Testis (tissue), 3 donors: ENCODE measurements around the gene NELL1. TPM values are rescaled to one million over a fixed set of nuclear protein-coding genes. Genes with fewer than 3 reads are reported as not detected.

Source experiments
- DNase-seq: peaks from one replicate; pipeline ENCODE4 v3.0.0-alpha.2; 2019
- H3K27ac ChIP-seq, 2 donors: fragments of 200-600 bp; sonication (generic); one replicate each; pipeline ENCODE4 v1.5.1; 2019
- H3K27me3 ChIP-seq: fragments of 200-600 bp; sonication (generic); one replicate; pipeline ENCODE4 v1.5.1; 2019
- H3K36me3 ChIP-seq: fragments of 200-600 bp; sonication (generic); one replicate; pipeline ENCODE4 v1.5.1; 2017; ENCODE audit warnings: low read depth; ENCODE audit errors: missing control alignments
- H3K4me1 ChIP-seq: fragments of 200-600 bp; sonication (generic); one replicate; pipeline ENCODE4 v1.5.1; 2019
- H3K4me3 ChIP-seq, 2 donors: fragments of 200-600 bp; sonication (generic); one replicate each; pipeline ENCODE4 v1.5.1; 2017 to 2019
- H3K9me3 ChIP-seq: fragments of 200-600 bp; sonication (generic); one replicate; pipeline ENCODE4 v1.5.1; 2017
- POLR2A ChIP-seq: fragments of 450-650 bp; IDR thresholded peaks from one replicate; pipeline ENCODE4 v1.6.1; 2017; ENCODE audit warnings: antibody characterized with exemption, mild to moderate bottlenecking, moderate library complexity
- WGBS, 2 donors: methylation state at CpG; one replicate each; pipeline ENCODE4 v1.1.5; 2018; 5-methylcytosine and 5-hydroxymethylcytosine counted together
- intact Hi-C: fragments of 100-400 bp; cut with DNase I; formaldehyde crosslinking; loops from one replicate; pipeline ENCODE4 v1.15.1; 2023; ENCODE audit warnings: low total_unique reads
- polyA plus RNA-seq: library from polyadenylated mRNA; stranded (reverse); fragments of 350-450 nt; fragmentation: Illumina TruSeq; extraction: RNeasy Lipid Tissue Mini Kit (QIAGEN cat#74804); gene quantifications from one replicate; pipeline ENCODE4 v1.2.3, GENCODE V29; 2014; ENCODE audit warnings: low read depth, low replicate concordance; ENCODE audit not compliant: insufficient read depth
- total RNA-seq, 2 donors: library from RNA; depleted of rRNA; stranded (reverse); fragments of >200 nt; gene quantifications; one replicate each; pipeline ENCODE4 v1.2.3, GENCODE V29; 2016
- TF ChIP-seq, protein P1 (sequence below), 3 experiments: fragments of 450-650 bp in 2 of 3; fragments of 200-600 bp in 1 of 3; sonication (generic) in 1 of 3; IDR thresholded peaks; one replicate each; pipeline ENCODE4 v1.5.1; 2016 to 2019; ENCODE audit warnings: antibody characterized with exemption in 3 of 3, mild to moderate bottlenecking in 2 of 3, moderate library complexity in 1 of 3

The NELL1 gene
- total and polyA plus RNA-seq, 3 donors from 2014 or later = 4.9 to 8.9 (median 7.0) TPM

DNA sequence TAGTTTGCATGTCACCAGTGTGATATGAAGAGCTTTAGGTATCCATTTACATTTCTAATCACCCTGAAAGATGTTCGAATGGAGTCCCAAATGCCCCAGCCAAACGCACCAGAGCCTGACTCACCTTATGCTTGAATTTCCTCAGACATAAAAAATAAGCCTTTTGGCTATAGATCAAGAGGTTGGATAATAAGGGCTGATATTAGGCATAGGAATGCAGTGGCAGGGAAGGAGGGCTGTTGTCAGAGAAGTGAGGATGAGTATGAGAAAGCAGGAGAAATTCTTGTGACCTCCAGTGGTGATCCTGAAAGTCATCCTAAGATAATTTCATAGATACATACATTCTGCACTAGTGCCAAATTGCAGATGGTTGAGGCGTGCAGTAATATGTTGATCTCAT lies 264.6 kb downstream of the NELL1 start:
- no peak overlapping the region for H3K27ac ChIP-seq
- H3K27me3 ChIP-seq = no peaks in the 10 kb centered on the region
- no peak overlapping the region for H3K4me3 ChIP-seq
- TF ChIP-seq POLR2A = no peak
- TF ChIP-seq, protein P1, sequence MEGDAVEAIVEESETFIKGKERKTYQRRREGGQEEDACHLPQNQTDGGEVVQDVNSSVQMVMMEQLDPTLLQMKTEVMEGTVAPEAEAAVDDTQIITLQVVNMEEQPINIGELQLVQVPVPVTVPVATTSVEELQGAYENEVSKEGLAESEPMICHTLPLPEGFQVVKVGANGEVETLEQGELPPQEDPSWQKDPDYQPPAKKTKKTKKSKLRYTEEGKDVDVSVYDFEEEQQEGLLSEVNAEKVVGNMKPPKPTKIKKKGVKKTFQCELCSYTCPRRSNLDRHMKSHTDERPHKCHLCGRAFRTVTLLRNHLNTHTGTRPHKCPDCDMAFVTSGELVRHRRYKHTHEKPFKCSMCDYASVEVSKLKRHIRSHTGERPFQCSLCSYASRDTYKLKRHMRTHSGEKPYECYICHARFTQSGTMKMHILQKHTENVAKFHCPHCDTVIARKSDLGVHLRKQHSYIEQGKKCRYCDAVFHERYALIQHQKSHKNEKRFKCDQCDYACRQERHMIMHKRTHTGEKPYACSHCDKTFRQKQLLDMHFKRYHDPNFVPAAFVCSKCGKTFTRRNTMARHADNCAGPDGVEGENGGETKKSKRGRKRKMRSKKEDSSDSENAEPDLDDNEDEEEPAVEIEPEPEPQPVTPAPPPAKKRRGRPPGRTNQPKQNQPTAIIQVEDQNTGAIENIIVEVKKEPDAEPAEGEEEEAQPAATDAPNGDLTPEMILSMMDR (IDR thresholded peaks at IDR 0.05) = no peak
- H3K4me1 ChIP-seq = no peaks in the 10 kb centered on the region
- H3K9me3 ChIP-seq = no peaks in the 10 kb centered on the region
- no peak for DNase-seq
- intact Hi-C loops = no loop called here
- no peaks in the 10 kb centered on the region for H3K36me3 ChIP-seq
- 70 to 85% methylated on average over 3 of the region's 3 CpGs for WGBS, 2 donors

DNA sequence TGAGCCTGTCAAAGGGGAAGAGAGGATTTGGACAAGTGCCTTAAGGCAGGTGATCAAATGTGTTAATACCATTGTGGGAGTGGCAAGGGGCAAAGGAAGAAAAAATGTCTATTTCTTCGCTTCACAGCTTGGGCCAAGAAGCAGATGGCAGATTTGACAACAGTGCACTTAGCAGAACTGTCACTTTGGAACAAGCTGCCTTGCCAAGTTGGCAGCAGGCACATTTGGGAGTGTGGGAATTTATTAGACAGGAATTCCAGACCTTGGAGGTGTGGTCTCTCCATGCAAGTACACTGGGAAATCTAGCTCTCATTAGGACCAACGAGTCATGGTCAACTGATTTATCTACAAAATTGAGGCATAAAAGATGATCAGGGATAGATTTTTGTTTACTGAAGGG lies 265.1 kb downstream of the NELL1 start:
- TF ChIP-seq, protein P1 (IDR thresholded peaks at IDR 0.05) = no peak
- TF ChIP-seq POLR2A = no peak
- no peak overlapping the region for H3K4me3 ChIP-seq
- H3K36me3 ChIP-seq = no peaks in the 10 kb centered on the region
- no peak overlapping the region for H3K27ac ChIP-seq
- intact Hi-C loops = no loop called here
- H3K27me3 ChIP-seq = no peaks in the 10 kb centered on the region
- no peaks in the 10 kb centered on the region for H3K9me3 ChIP-seq
- 63% methylated on average over 2 of the region's 2 CpGs for WGBS, 2 donors
- no peak for DNase-seq
- no peaks in the 10 kb centered on the region for H3K4me1 ChIP-seq

DNA sequence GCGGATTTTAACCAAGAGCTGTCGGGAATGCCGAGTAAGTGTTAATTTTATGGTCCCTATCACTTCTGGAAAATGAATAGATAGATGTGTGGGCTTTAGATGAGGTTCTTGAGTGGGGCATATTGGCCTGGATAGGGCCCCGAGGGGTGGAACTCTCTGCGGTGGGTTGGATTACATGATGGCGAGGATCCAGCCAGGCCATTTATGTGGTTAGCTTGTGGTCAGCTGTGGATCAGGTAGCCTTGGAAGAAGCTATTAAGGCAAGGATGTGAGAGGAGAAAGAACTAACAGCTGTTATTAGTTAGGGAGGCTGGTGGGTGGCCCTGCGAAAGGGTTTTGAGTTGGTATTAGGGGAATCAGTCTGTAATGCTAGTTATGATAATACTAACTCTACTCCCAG lies 268.4 kb downstream of the NELL1 start:
- TF ChIP-seq POLR2A = no peak
- TF ChIP-seq, protein P1 (IDR thresholded peaks at IDR 0.05) = no peak
- DNase-seq = no peak
- Histone ChIP-seq H3K27me3 (no peaks in the 10 kb centered on the region), H3K9me3 (no peaks in the 10 kb centered on the region), H3K36me3 (no peaks in the 10 kb centered on the region), H3K4me3 (no peak overlapping the region), H3K4me1 (no peaks in the 10 kb centered on the region), H3K27ac (no peak overlapping the region)
- intact Hi-C loops = no loop called here
- WGBS, 2 donors = 88 to 90% methylated on average over 7 of the region's 7 CpGs

DNA sequence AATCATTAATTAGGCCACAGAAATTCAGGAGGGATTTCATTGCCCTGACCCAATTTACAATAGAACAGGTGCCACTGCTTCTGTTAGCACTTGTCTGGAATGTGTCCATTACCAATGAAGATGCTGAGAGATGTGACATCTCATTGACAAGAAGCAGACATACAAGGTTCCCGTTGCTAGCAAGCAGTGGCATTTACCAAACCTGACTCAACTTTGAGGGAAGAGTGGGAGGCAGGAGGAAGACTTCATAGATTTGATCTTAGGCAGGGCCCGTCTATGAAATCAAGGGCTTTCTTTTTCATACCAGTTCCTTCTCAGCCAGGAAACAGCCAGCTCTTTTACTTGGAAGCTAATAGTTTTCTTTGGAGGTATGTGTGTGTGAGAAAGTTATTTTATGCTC lies 280.2 kb downstream of the NELL1 start:
- DNase-seq = no peak
- no peaks in the 10 kb centered on the region for H3K36me3 ChIP-seq
- 58 to 68% methylated on average over 2 of the region's 2 CpGs for WGBS, 2 donors
- no peak overlapping the region for H3K27ac ChIP-seq
- intact Hi-C loops = no loop called here
- no peak for TF ChIP-seq POLR2A
- TF ChIP-seq, protein P1 (IDR thresholded peaks at IDR 0.05) = no peak
- no peaks in the 10 kb centered on the region for H3K9me3 ChIP-seq
- no peaks in the 10 kb centered on the region for H3K27me3 ChIP-seq
- no peak overlapping the region for H3K4me3 ChIP-seq
- no peaks in the 10 kb centered on the region for H3K4me1 ChIP-seq

DNA sequence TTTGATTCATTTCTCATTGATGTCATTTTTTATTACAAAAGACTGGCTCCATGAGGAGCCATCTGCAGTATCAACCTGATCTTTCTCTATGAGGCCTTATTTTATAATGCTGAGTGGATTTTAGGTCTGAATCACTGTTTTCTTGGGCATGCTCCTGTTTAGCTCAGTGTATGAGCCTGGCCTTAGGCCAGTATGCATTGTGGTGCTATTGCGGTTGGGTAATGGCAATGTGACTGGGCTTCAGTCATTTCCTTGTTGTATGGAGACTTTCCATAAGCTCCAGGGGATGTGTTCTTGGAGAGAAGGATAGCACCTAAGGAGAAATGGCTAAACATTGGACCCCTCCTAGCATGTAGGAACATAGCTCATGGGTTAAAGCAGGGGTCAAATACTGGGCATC lies 293.2 kb downstream of the NELL1 start:
- Histone ChIP-seq H3K27ac (no peak overlapping the region), H3K4me1 (no peaks in the 10 kb centered on the region), H3K27me3 (no peaks in the 10 kb centered on the region), H3K36me3 (no peaks in the 10 kb centered on the region), H3K4me3 (no peak overlapping the region), H3K9me3 (no peaks in the 10 kb centered on the region)
- 95 to 100% methylated on average over 1 of the region's 1 CpG for WGBS, 2 donors
- no peak for DNase-seq
- TF ChIP-seq POLR2A = no peak
- TF ChIP-seq, protein P1 (IDR thresholded peaks at IDR 0.05) = no peak
- intact Hi-C loops = no loop called here
